H1 (cell line): ENCODE measurements around the gene AGAP1. TPM values are rescaled to one million over a fixed set of nuclear protein-coding genes. Genes with fewer than 3 reads are reported as not detected.
A peak's percentile ranks its signal among the peaks of the same experiment; 100 is the strongest.

Experiments used
- CTCF ChIA-PET: fragments of 300-600 bp; sonication (Branson Sonifier 250); formaldehyde crosslinking; loops from one replicate; lab custom pipeline; 2021; ENCODE audit not compliant: partially characterized antibody; lab: Charles Lee
- POLR2A ChIA-PET: fragments of 300-600 bp; sonication (Branson Sonifier 250); formaldehyde crosslinking; loops from one replicate; lab custom pipeline; 2021; ENCODE audit warnings: inconsistent platforms; ENCODE audit not compliant: partially characterized antibody; lab: Charles Lee
- DNase-seq, 2 experiments: peaks; one replicate each; pipeline versions ENCODE4 v3.0.0 to v3.0.0-alpha.2; 2010 to 2022; ENCODE audit warnings: low spot score in 2 of 2, low read depth in 1 of 2, mixed read lengths in 1 of 2
- FAIRE-seq: peaks from 2 replicates; lab custom pipeline; 2011; peaks lifted over from hg19 to GRCh38; lab: Jason Lieb, UNC
- H2AFZ ChIP-seq: 2 replicates; pipeline ENCODE4 v1.8.1; 2012; ENCODE audit warnings: low read length, inconsistent platforms
- H2AK5ac ChIP-seq: 2 replicates; pipeline ENCODE4 v1.6.1; 2013; ENCODE audit warnings: low read depth, low read length
- H2BK120ac ChIP-seq: replicated peaks from 2 replicates; pipeline ENCODE3; 2013; ENCODE audit warnings: low read depth, low read length, inconsistent platforms
- H2BK12ac ChIP-seq: 2 replicates; pipeline ENCODE4 v1.6.1; 2013; ENCODE audit warnings: low read depth, low read length
- H2BK15ac ChIP-seq: 2 replicates; pipeline ENCODE4 v1.6.1; 2013; ENCODE audit warnings: low read length
- H2BK20ac ChIP-seq: 2 replicates; pipeline ENCODE4 v1.6.1; 2013; ENCODE audit warnings: low read length
- H2BK5ac ChIP-seq: 2 replicates; pipeline ENCODE4 v1.6.1; 2013; ENCODE audit warnings: low read depth, low read length
- H3K14ac ChIP-seq: 2 replicates; pipeline ENCODE4 v1.6.1; 2013; ENCODE audit warnings: inconsistent platforms; ENCODE audit not compliant: insufficient read length
- H3K18ac ChIP-seq: 2 replicates; pipeline ENCODE4 v1.6.1; 2013; ENCODE audit warnings: low read length; ENCODE audit errors: extremely low read depth
- H3K23ac ChIP-seq: 2 replicates; pipeline ENCODE4 v1.6.1; 2013; ENCODE audit warnings: inconsistent platforms; ENCODE audit not compliant: insufficient read length
- H3K23me2 ChIP-seq: 2 replicates; pipeline ENCODE4 v1.6.1; 2013; ENCODE audit warnings: low read depth, low read length
- H3K27ac ChIP-seq: 2 replicates; pipeline ENCODE4 v1.6.1; 2011; ENCODE audit warnings: low read depth, low read length, inconsistent platforms
- H3K27me3 ChIP-seq, 4 experiments: replicated peaks in 1 of 4; 1 replicate in 1 of 4; 2 replicates in 3 of 4; pipeline versions ENCODE4 v1.6.1 to v1.8.1; 2011 to 2013; ENCODE audit warnings: low read length in 3 of 4, mild to moderate bottlenecking in 3 of 4, inconsistent platforms in 2 of 4, mixed read lengths in 2 of 4, moderate library complexity in 1 of 4; ENCODE audit not compliant: control insufficient read depth in 3 of 4, insufficient read depth in 3 of 4; ENCODE audit errors: extremely low read depth in 1 of 4
- H3K36me3 ChIP-seq, 4 experiments: 2 replicates each; pipeline versions ENCODE4 v1.6.1 to v1.8.1; 2011 to 2013; ENCODE audit warnings: mild to moderate bottlenecking in 4 of 4, low read length in 3 of 4, moderate library complexity in 2 of 4, control low read depth in 1 of 4, inconsistent platforms in 1 of 4; ENCODE audit not compliant: insufficient read depth in 4 of 4, control insufficient read depth in 2 of 4
- H3K4ac ChIP-seq: replicated peaks from 2 replicates; pipeline ENCODE3; 2013; ENCODE audit warnings: low read length, low read depth, mixed read lengths, inconsistent platforms; ENCODE audit not compliant: insufficient read length
- H3K4me1 ChIP-seq, 4 experiments: replicated peaks in 1 of 4; 1 replicate in 1 of 4; 2 replicates in 3 of 4; pipeline versions ENCODE4 v1.6.1 to v1.8.1; 2011 to 2013; ENCODE audit warnings: low read length in 3 of 4, inconsistent platforms in 2 of 4, mixed read lengths in 1 of 4; ENCODE audit not compliant: insufficient read depth in 4 of 4, control insufficient read depth in 3 of 4
- H3K4me2 ChIP-seq, 2 experiments: 2 replicates each; pipeline versions ENCODE4 v1.6.1 to v1.8.1; 2011 to 2013; ENCODE audit warnings: low read depth in 2 of 2, low read length in 2 of 2, control low read depth in 1 of 2, inconsistent platforms in 1 of 2, mild to moderate bottlenecking in 1 of 2; ENCODE audit not compliant: insufficient read depth in 1 of 2
- H3K4me3 ChIP-seq, 4 experiments: fragments of 200-600, 300-600 bp in 1 of 4; sonication (generic), shearing (Covaris generic), sonication (Bioruptor Twin) in 1 of 4; 2 replicates each; pipeline versions ENCODE4 v1.5.1 to v1.8.1; 2011 to 2016; ENCODE audit warnings: low read length in 4 of 4, low read depth in 3 of 4, control low read depth in 2 of 4, inconsistent platforms in 2 of 4, mild to moderate bottlenecking in 2 of 4, mixed read lengths in 1 of 4, moderate library complexity in 1 of 4; ENCODE audit not compliant: insufficient read depth in 2 of 4; ENCODE audit errors: extremely low read depth in 1 of 4
- H3K56ac ChIP-seq: replicated peaks from 2 replicates; pipeline ENCODE3; 2013; ENCODE audit warnings: low read depth, mild to moderate bottlenecking, mixed read lengths, low read length, inconsistent platforms; ENCODE audit not compliant: insufficient read length
- H3K79me1 ChIP-seq: 2 replicates; pipeline ENCODE4 v1.6.1; 2013; ENCODE audit warnings: low read depth, low read length, control low read depth
- H3K79me2 ChIP-seq, 2 experiments: 2 replicates each; pipeline versions ENCODE4 v1.6.1 to v1.8.1; 2012 to 2013; ENCODE audit warnings: low read length in 2 of 2, mild to moderate bottlenecking in 2 of 2, inconsistent platforms in 1 of 2; ENCODE audit not compliant: insufficient read depth in 2 of 2, control insufficient read depth in 1 of 2
- H3K9ac ChIP-seq, 4 experiments: replicated peaks in 1 of 4; 1 replicate in 1 of 4; 2 replicates in 3 of 4; pipeline versions ENCODE4 v1.6.1 to v1.8.1; 2011 to 2013; ENCODE audit warnings: low read depth in 3 of 4, low read length in 3 of 4, control low read depth in 2 of 4, mild to moderate bottlenecking in 2 of 4, moderate library complexity in 2 of 4, inconsistent platforms in 1 of 4; ENCODE audit errors: extremely low read depth in 1 of 4
- H3K9me3 ChIP-seq, 2 experiments: 2 replicates each; pipeline versions ENCODE4 v1.6.1 to v1.8.1; 2012 to 2013; ENCODE audit warnings: mild to moderate bottlenecking in 2 of 2, moderate library complexity in 2 of 2, control low read depth in 1 of 2, inconsistent platforms in 1 of 2, low read depth in 1 of 2, low read length in 1 of 2, mixed read lengths in 1 of 2; ENCODE audit not compliant: insufficient read depth in 2 of 2
- H4K20me1 ChIP-seq, 2 experiments: replicated peaks in 1 of 2; 2 replicates each; pipeline versions ENCODE3 to v1.8.1; 2011 to 2013; ENCODE audit warnings: inconsistent platforms in 2 of 2, low read length in 2 of 2, mild to moderate bottlenecking in 1 of 2; ENCODE audit not compliant: insufficient read depth in 2 of 2, control insufficient read depth in 1 of 2
- H4K5ac ChIP-seq: 2 replicates; pipeline ENCODE4 v1.6.1; 2013; ENCODE audit warnings: low read length, low read depth, mixed read lengths, inconsistent platforms; ENCODE audit not compliant: insufficient read length
- H4K8ac ChIP-seq: 2 replicates; pipeline ENCODE4 v1.8.0; 2013; ENCODE audit warnings: mild to moderate bottlenecking, moderate library complexity, low read length, inconsistent platforms; ENCODE audit not compliant: insufficient read depth; ENCODE audit errors: extremely low read depth
- H4K91ac ChIP-seq: replicated peaks from 2 replicates; pipeline ENCODE3; 2013; ENCODE audit warnings: low read length, mixed read lengths, inconsistent platforms; ENCODE audit not compliant: insufficient read length
- CREB1 ChIP-seq: IDR thresholded peaks from 2 replicates; pipeline ENCODE4 v1.6.1; 2012; ENCODE audit warnings: inconsistent platforms
- GTF2F1 ChIP-seq: IDR thresholded peaks from 2 replicates; pipeline ENCODE4 v1.6.1; 2012; ENCODE audit warnings: low read depth, low read length, improper control_type of control experiment, borderline replicate concordance
- NANOG ChIP-seq: IDR thresholded peaks from 2 replicates; pipeline ENCODE4 v1.6.1; 2011; ENCODE audit warnings: low read length, low read depth, mild to moderate bottlenecking, inconsistent platforms; ENCODE audit not compliant: insufficient read depth, poor library complexity, severe bottlenecking
- PHF8 ChIP-seq: fragments of 200-600 bp; sonication (generic); conservative IDR thresholded peaks from 2 replicates; pipeline ENCODE4 v1.7.1; 2012; ENCODE audit warnings: low read depth, mild to moderate bottlenecking, inconsistent platforms, low read length, moderate library complexity
- POLR2AphosphoS5 ChIP-seq: IDR thresholded peaks from 2 replicates; pipeline ENCODE4 v1.6.1; 2011; ENCODE audit warnings: low read depth, low read length
- RBBP5 ChIP-seq: IDR thresholded peaks from 2 replicates; pipeline ENCODE4 v1.7.1; 2012; ENCODE audit warnings: low read depth, mild to moderate bottlenecking, inconsistent platforms, low read length, moderate library complexity, borderline replicate concordance
- RXRA ChIP-seq: IDR thresholded peaks from 2 replicates; pipeline ENCODE4 v1.6.1; 2011; ENCODE audit warnings: low read depth, mild to moderate bottlenecking, low read length, moderate library complexity; ENCODE audit not compliant: insufficient read depth
- SAP30 ChIP-seq: fragments of 300-600 bp; sonication (generic); IDR thresholded peaks from 2 replicates; pipeline ENCODE4 v1.7.1; 2012; ENCODE audit warnings: low read length, moderate library complexity, mild to moderate bottlenecking, inconsistent platforms; ENCODE audit not compliant: insufficient read depth, insufficient replicate concordance
- SP4 ChIP-seq: IDR thresholded peaks from 2 replicates; pipeline ENCODE4 v1.6.1; 2012; ENCODE audit warnings: low read length, inconsistent platforms
- SRF ChIP-seq: IDR thresholded peaks from 2 replicates; pipeline ENCODE4 v1.6.1; 2011; ENCODE audit warnings: mild to moderate bottlenecking, low read depth, low read length, moderate library complexity
- SUZ12 ChIP-seq: fragments of 200-600 bp; sonication (generic); IDR thresholded peaks from 2 replicates; pipeline ENCODE4 v1.6.1; 2012; ENCODE audit warnings: mild to moderate bottlenecking, inconsistent platforms, low read length, moderate library complexity, mixed read lengths
- TAF1 ChIP-seq: IDR thresholded peaks from 2 replicates; pipeline ENCODE4 v1.6.1; 2011; ENCODE audit warnings: mild to moderate bottlenecking, low read depth, low read length
- ZNF274 ChIP-seq: IDR thresholded peaks from 2 replicates; pipeline ENCODE4 v1.7.0; 2012; ENCODE audit warnings: low read length, borderline replicate concordance; ENCODE audit errors: extremely low read depth
- WGBS, 2 experiments: shearing (Covaris generic) in 1 of 2; methylation state at CpG; one replicate each; pipeline versions ENCODE4 v1.1.6 to v1.1.7; 2013 to 2015; ENCODE audit warnings: low lambda C conversion rate in 2 of 2, mixed read lengths in 2 of 2, inconsistent platforms in 1 of 2, low coverage in 1 of 2, missing lambda C conversion rate in 1 of 2; ENCODE audit not compliant: insufficient replicate concordance in 2 of 2, insufficient coverage in 1 of 2, insufficient read length in 1 of 2; ENCODE audit errors: extremely low coverage in 1 of 2, missing lambda C conversion rate in 1 of 2; 5-methylcytosine and 5-hydroxymethylcytosine counted together
- polyA plus RNA-seq, 7 experiments: library from polyadenylated mRNA; depleted of rRNA in 3 of 7; stranded (reverse) in 5 of 7; unstranded in 2 of 7; fragments of >200 nt in 5 of 7; fragments of 200-250 nt in 2 of 7; gene quantifications; 1 replicate in 5 of 7; 2 replicates in 1 of 7; 4 replicates in 1 of 7; pipeline versions ENCODE4 v1.2.1 to v1.2.3, GENCODE V29; 2011 to 2013; ENCODE audit warnings: missing spikeins in 2 of 7, mixed read lengths in 2 of 7
- total RNA-seq: library from RNA; stranded (reverse); fragmentation: NEBNext Ultra II Directional; extraction: Animal tissue kit (Norgen Biotek cat#: 25700); gene quantifications from 2 replicates; pipeline ENCODE4 v1.2.1, GENCODE V29; 2021
- TF ChIP-seq, protein P1 (sequence below): IDR thresholded peaks from 2 replicates; pipeline ENCODE4 v1.6.1; 2012; ENCODE audit warnings: inconsistent platforms

AGAP1 gene
- total and polyA plus RNA-seq, 2 of the 8 experiments (the other 6 are each of a cell fraction or from before 2014, with no cell fraction given), result 18.1 to 39.4 TPM

DNA sequence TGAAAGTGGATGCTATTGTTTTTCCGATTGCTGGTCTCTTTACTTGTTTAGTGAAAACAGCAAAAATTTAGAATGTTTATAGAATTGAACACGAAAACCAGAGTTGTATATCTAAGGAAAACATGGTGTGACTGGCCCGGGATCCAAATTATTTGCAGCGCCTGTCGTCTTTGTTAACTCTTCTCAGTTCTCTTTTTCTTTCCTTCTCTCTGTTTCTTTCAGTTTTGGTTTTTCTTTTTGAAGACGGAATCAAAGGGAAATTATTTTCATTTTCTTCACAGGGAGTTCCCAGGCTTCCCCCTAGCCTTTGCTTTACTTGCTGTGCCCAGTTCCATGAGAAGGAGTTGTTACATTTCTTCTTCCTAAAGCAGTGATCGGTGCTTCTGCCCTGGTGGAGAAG lies 76.0 kb downstream of the AGAP1 start:
- peaks cover 4 to 8% of the 10 kb centered on the region in 2 experiments for H4K20me1 ChIP-seq
- no peak overlapping the region for H2AFZ ChIP-seq
- no peak overlapping the region for H3K27ac ChIP-seq
- no peak overlapping the region for H4K8ac ChIP-seq
- no peak overlapping the region for H2BK12ac ChIP-seq
- CTCF ChIA-PET, result no interaction called here
- H3K4ac ChIP-seq, result no peak overlapping the region
- peaks cover 22% of the 10 kb centered on the region for H3K79me1 ChIP-seq
- no peak overlapping the region for H3K23ac ChIP-seq
- 0 out of 2 replicates have a peak overlapping the region, but pooled peaks have one; percentile 14 for H2BK15ac ChIP-seq
- 95% methylated on average over 7 of the region's 7 CpGs; no CpG with 5 or more reads in 1 of the 2 experiments for WGBS, 2 experiments
- DNase-seq (no peak), FAIRE-seq (no peak)
- H3K56ac ChIP-seq, result no peak overlapping the region
- H2BK120ac ChIP-seq, result no peak overlapping the region
- H3K4me1 ChIP-seq, result peaks cover 0 to 18% (median 8%) of the 10 kb centered on the region in 4 experiments; a peak in 6 of 7 replicates
- no peaks in the 10 kb centered on the region for H3K27me3 ChIP-seq
- no peak overlapping the region for H3K4me3 ChIP-seq
- H2AK5ac ChIP-seq, result no peak overlapping the region
- H4K91ac ChIP-seq, result no peak overlapping the region
- H3K18ac ChIP-seq, result no peak overlapping the region
- H2BK20ac ChIP-seq, result no peak overlapping the region
- peaks cover 9 to 11% of the 10 kb centered on the region in 2 experiments; a peak in 3 of 4 replicates for H3K9me3 ChIP-seq
- H2BK5ac ChIP-seq, result no peak overlapping the region
- no peak overlapping the region for H4K5ac ChIP-seq
- no peak overlapping the region for H3K14ac ChIP-seq
- H3K4me2 ChIP-seq, result no peak overlapping the region
- peaks cover 4 to 74% of the 10 kb centered on the region in 2 experiments; a peak in 3 of 4 replicates for H3K79me2 ChIP-seq
- H3K9ac ChIP-seq, result no peak overlapping the region
- H3K36me3 ChIP-seq, result peaks cover 0 to 4% (median 0%) of the 10 kb centered on the region in 4 experiments; a peak in 2 of 8 replicates
- POLR2A ChIA-PET, result no interaction called here
- no peaks in the 10 kb centered on the region for H3K23me2 ChIP-seq
- TF ChIP-seq ZNF274, result no peak
- TF ChIP-seq RXRA, result no peak
- no peak for TF ChIP-seq POLR2AphosphoS5
- no peak for TF ChIP-seq GTF2F1
- no peak for TF ChIP-seq SUZ12
- no peak for TF ChIP-seq NANOG
- TF ChIP-seq PHF8, result no peak
- TF ChIP-seq, protein P1, sequence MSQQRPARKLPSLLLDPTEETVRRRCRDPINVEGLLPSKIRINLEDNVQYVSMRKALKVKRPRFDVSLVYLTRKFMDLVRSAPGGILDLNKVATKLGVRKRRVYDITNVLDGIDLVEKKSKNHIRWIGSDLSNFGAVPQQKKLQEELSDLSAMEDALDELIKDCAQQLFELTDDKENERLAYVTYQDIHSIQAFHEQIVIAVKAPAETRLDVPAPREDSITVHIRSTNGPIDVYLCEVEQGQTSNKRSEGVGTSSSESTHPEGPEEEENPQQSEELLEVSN, result no peak
- no peak for TF ChIP-seq SP4
- no peak for TF ChIP-seq SRF
- no peak for TF ChIP-seq CREB1
- no peak for TF ChIP-seq TAF1
- TF ChIP-seq RBBP5, result no peak
- no peak for TF ChIP-seq SAP30
